Heart right ventricle (tissue), 16 donors: Measurements from ENCODE around the gene SLC26A4. TPM values are rescaled to one million over a fixed set of nuclear protein-coding genes. Genes with fewer than 3 reads are reported as not detected.

Experiments used
- ATAC-seq, 8 donors: fragments of 200-7000 bp; cut with Tn5 transposase; one replicate each; pipeline ENCODE4 v1.9.1; 2020; ENCODE audit warnings: mild to moderate bottlenecking in 8 of 8, moderate library complexity in 8 of 8, moderate number of reproducible peaks in 1 of 8
- DNase-seq, 2 donors: peaks; one replicate each; pipeline ENCODE4 v3.0.0-alpha.2; 2020
- H3K27ac ChIP-seq, 10 donors: fragments of 200-600 bp; sonication (generic) in 2 of 10; one replicate each; pipeline versions ENCODE4 v1.5.0 to v1.8.0; 2020 to 2022; ENCODE audit warnings: mild to moderate bottlenecking in 3 of 10
- H3K27me3 ChIP-seq, 7 donors: fragments of 200-600 bp; one replicate each; pipeline ENCODE4 v1.8.0; 2021 to 2022; ENCODE audit warnings: mild to moderate bottlenecking in 2 of 7
- H3K36me3 ChIP-seq, 9 donors: fragments of 200-600 bp; sonication (generic) in 1 of 9; one replicate each; pipeline versions ENCODE4 v1.5.0 to v1.8.0; 2020 to 2022; ENCODE audit warnings: mild to moderate bottlenecking in 2 of 9
- H3K4me1 ChIP-seq, 9 donors: fragments of 200-600 bp; sonication (generic) in 1 of 9; one replicate each; pipeline versions ENCODE4 v1.5.0 to v1.8.0; 2020 to 2022; ENCODE audit warnings: mild to moderate bottlenecking in 4 of 9
- H3K4me3 ChIP-seq, 10 donors: fragments of 200-600 bp; sonication (generic) in 2 of 10; one replicate each; pipeline versions ENCODE4 v1.5.0 to v1.8.0; 2020 to 2022; ENCODE audit warnings: mild to moderate bottlenecking in 7 of 10, moderate library complexity in 2 of 10
- H3K9me3 ChIP-seq, 11 donors: fragments of 200-600 bp in 10 of 11; sonication (generic) in 2 of 11; one replicate each; pipeline versions ENCODE4 v1.5.0 to v1.8.0; 2013 to 2022; ENCODE audit warnings: mild to moderate bottlenecking in 2 of 11, control low read depth in 1 of 11, moderate library complexity in 1 of 11
- CTCF ChIP-seq, 9 donors: fragments of 200-600 bp; sonication (generic) in 2 of 9; IDR thresholded peaks; one replicate each; pipeline versions ENCODE4 v1.5.0 to v1.8.0; 2021 to 2022; ENCODE audit warnings: antibody characterized with exemption in 9 of 9, mild to moderate bottlenecking in 5 of 9, moderate library complexity in 1 of 9
- WGBS, 2 donors: extraction: QIAGEN DNeasy Blood & Tissue Kit; methylation state at CpG; one replicate each; pipeline ENCODE4 v1.1.7; 2013; ENCODE audit warnings: inconsistent platforms in 1 of 2; 5-methylcytosine and 5-hydroxymethylcytosine counted together
- intact Hi-C, 10 donors: fragments of 100-400 bp; cut with DNase I; formaldehyde crosslinking; loops; one replicate each; pipeline versions ENCODE4 v1.11.1 to v1.14.2; 2022
- long read RNA-seq, 3 donors: library from polyadenylated mRNA; unstranded; transcript quantifications; one replicate each; pipeline ENCODE4 v2.0.0, GENCODE V29; 2020 to 2021
- polyA plus RNA-seq, 2 donors: library from polyadenylated mRNA; stranded (reverse); fragments of 200-250 nt; gene quantifications; one replicate each; pipeline ENCODE4 v1.2.3, GENCODE V29; 2013
- total RNA-seq, 10 donors: library from RNA; stranded (reverse); fragmentation: NEBNext Ultra II Directional in 3 of 10; extraction: Animal tissue kit (Norgen Biotek cat#: 25700) in 3 of 10; gene quantifications; one replicate each; pipeline versions ENCODE4 v1.2.1 to v1.2.4, GENCODE V29; 2021 to 2023
- donor health status: Arrhythmogenic right ventricular cardiomyopathy.
- donor health status: ischemic (EF 13 %, LVEDD 7.1; RV severe dilation, severe dysfunction).
- donor health status: healthy with polysubstance abuse.
- donor health status: DM: no; HTN: yes; CAD: no.
- donor health status: DM: no; HTN: no; CAD: no.
- donor health status: ischemic (EF 25% LVEDD 6.9; RV normal size, moderate dysfunction).
- donor health status: ischemic (EF 25% LVEDD 5.7; RV mildly dilated, moderate dysfunction).
- donor health status: healthy.
- donor health status: DM: yes; HTN: yes; CAD: no.
- donor health status: Ischemic cardiomyopathy.
- donor health status: ischemic (EF 35%, LVEDD 5.7; RV mildly dilated, moderate dysfunction).
- donor health status: nonischemic (EF 11% LVEDD 7.7; RV severe dilation, severe dysfunction).
- donor health status: DM: yes; HTN: yes; CAD: no.
- donor health status: PGD.
- donor health status: ischemic (EF 29% LVEDD 5.4; RV normal size, mild dysfunction).
- donor health status: nonischemic (EF 23%, LVEDD 6.1; RV moderate dilation, normal function).

SLC26A4 gene
- total RNA-seq (1 to 10 TPM in 2 of 10 donors, under 1 TPM in 8; 0.15 to 1.2 (median 0.72) TPM), polyA plus RNA-seq (under 1 TPM; 0.23 to 0.73 TPM)
- long read RNA-seq, donor 1, partial matches to known transcripts, result 1 of 1 reads
- long read RNA-seq, donor 1, other reads (novel, unspliced or antisense), result 0 of 1 reads
- long read RNA-seq, donor 2, result 0 reads
- long read RNA-seq, donor 3, result 0 reads

GRCh38 chr7:107660381-107661080 is at the start of gene SLC26A4:
SLC26A4 (plus strand) TSS chr7:107660828; CDS start chr7:107661642, 814 bp downstream.
- H3K4me3 ChIP-seq, result peak within 1 kb of the TSS; percentile 2 to 77 (median 54)
- intact Hi-C loops, result no loop called here
- 8 to 10% methylated on average over 37 of the region's 37 CpGs for WGBS, 2 donors
- H3K4me1 ChIP-seq, result peaks cover 0 to 19% (median 11%) of the 10 kb centered on the region in 9 donors
- H3K36me3 ChIP-seq, result no peaks in the 10 kb centered on the region
- ATAC-seq, result peak in 5 of 8 donors; percentile 11 to 68 (median 22)
- no peak for TF ChIP-seq CTCF (IDR thresholded peaks at IDR 0.05)
- H3K27ac ChIP-seq, result no peak within 1 kb of the TSS
- no peaks in the 10 kb centered on the region for H3K9me3 ChIP-seq
- DNase-seq, result peak in 1 of 2 donors; percentile 11
- H3K27me3 ChIP-seq, result peaks cover 0 to 55% (median 23%) of the 10 kb centered on the region in 7 donors

DNA sequence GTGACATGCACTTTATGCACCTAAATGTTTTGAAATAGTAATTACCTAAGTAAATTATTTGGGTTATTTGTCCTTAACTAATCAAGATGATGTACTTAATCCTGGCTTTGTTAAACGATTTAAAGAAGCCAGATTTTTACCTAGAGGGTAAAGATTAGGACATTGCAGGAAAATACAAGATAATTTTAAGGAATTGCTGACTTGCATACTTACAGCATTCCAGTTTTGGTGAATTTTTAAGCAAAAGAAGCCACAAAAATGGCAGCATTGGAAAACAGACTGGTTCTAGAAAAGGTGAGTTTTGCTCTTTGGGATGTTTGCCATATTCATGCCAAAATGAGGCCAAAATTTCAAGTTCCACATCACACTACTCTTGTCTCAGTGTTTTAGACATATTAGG is 47.2 kb upstream of the SLC26A4 start:
- peaks cover 0 to 39% (median 21%) of the 10 kb centered on the region in 9 donors for H3K4me1 ChIP-seq
- no peak for DNase-seq
- H3K27ac ChIP-seq, result peak overlapping the region in 1 of 10 donors; percentile 37
- peaks cover 0 to 73% (median 20%) of the 10 kb centered on the region in 9 donors for H3K36me3 ChIP-seq
- WGBS, 2 donors, result 86 to 90% methylated on average over 1 of the region's 1 CpG
- no peaks in the 10 kb centered on the region for H3K27me3 ChIP-seq
- H3K9me3 ChIP-seq, result no peaks in the 10 kb centered on the region
- no peak overlapping the region for H3K4me3 ChIP-seq
- intact Hi-C loops, result loop anchor here in 2 of 10 donors (5.0 to 10.0 kb wide), 2 partner anchors 51 to 111 kb away; partner anchors contain the start of genes COG5 (in 1 of the 2) and DUS4L (in 1 of the 2)
- no peak for ATAC-seq
- TF ChIP-seq CTCF (IDR thresholded peaks at IDR 0.05), result no peak

DNA sequence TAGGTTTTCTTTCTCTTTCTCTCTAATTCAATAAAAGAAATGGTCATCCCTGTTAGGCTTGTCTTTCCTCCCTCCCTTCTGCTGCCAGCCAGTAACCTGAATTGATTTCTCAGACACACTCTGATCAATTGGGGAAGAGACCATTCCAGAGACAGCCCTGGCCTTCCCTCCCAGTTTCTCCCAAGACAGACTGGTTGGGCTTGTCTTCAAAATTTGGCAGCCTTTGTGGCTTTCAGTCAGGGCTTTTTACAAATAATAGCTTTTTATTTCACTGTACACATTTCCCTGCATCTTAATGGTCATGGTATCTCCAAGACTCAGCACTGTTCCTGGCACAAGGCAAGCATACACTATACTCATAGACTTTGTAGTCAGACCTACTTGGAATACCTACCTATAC is 46.7 kb upstream of the SLC26A4 start:
- Histone ChIP-seq H3K27me3 (no peaks in the 10 kb centered on the region), H3K9me3 (no peaks in the 10 kb centered on the region), H3K27ac (peak overlapping the region in 1 of 10 donors; percentile 37), H3K36me3 (peaks cover 0 to 75% (median 20%) of the 10 kb centered on the region in 9 donors), H3K4me3 (no peak overlapping the region), H3K4me1 (peaks cover 0 to 34% (median 17%) of the 10 kb centered on the region in 9 donors)
- intact Hi-C loops, result loop anchor here in 2 of 10 donors (5.0 to 10.0 kb wide), 2 partner anchors 52 to 111 kb away; partner anchors contain the start of genes COG5 (in 1 of the 2) and DUS4L (in 1 of the 2)
- TF ChIP-seq CTCF (IDR thresholded peaks at IDR 0.05), result no peak
- no peak for DNase-seq
- no peak for ATAC-seq

GRCh38 chr7:107614425-107614824 is 46.2 kb upstream of the SLC26A4 start:
- H3K27me3 ChIP-seq, result no peaks in the 10 kb centered on the region
- no peak for TF ChIP-seq CTCF (IDR thresholded peaks at IDR 0.05)
- DNase-seq (no peak), ATAC-seq (no peak)
- H3K27ac ChIP-seq, result peak overlapping the region in 1 of 10 donors; percentile 37
- intact Hi-C loops, result loop anchor here in 2 of 10 donors (5.0 to 10.0 kb wide), 2 partner anchors 52 to 110 kb away; partner anchors contain the start of genes COG5 (in 1 of the 2) and DUS4L (in 1 of the 2)
- H3K4me1 ChIP-seq, result peaks cover 0 to 29% (median 12%) of the 10 kb centered on the region in 9 donors
- no peak overlapping the region for H3K4me3 ChIP-seq
- no peaks in the 10 kb centered on the region for H3K9me3 ChIP-seq
- H3K36me3 ChIP-seq, result peaks cover 0 to 74% (median 20%) of the 10 kb centered on the region in 9 donors
